OCI-LY7 (cell line): ENCODE measurements around the gene TLL2. TPM values are rescaled to one million over a fixed set of nuclear protein-coding genes. Genes with fewer than 3 reads are reported as not detected.

Experiments used
- BruUV-seq: library from RNA; stranded (reverse); fragments of 400-500 nt; replicated peaks from 2 replicates; lab custom pipeline; 2021; lab: Mats Ljungman, UMichigan
- CTCF ChIA-PET: fragments of 300-600 bp; sonication (Branson Sonifier 250); formaldehyde crosslinking; loops from one replicate; lab custom pipeline; 2022; ENCODE audit warnings: antibody characterized with exemption; ENCODE audit not compliant: unreplicated experiment; lab: Charles Lee
- POLR2A ChIA-PET: fragments of 300-600 bp; sonication (Branson Sonifier 250); formaldehyde crosslinking; loops from one replicate; lab custom pipeline; 2022; ENCODE audit warnings: antibody characterized with exemption; lab: Charles Lee
- DNase-seq: peaks from one replicate; pipeline ENCODE4 v3.0.0-alpha.2; 2015; ENCODE audit warnings: low spot score
- H2AFZ ChIP-seq: fragments of 200-600 bp; sonication (generic), shearing (Covaris generic); 2 replicates; pipeline ENCODE4 v1.6.1; 2014; ENCODE audit warnings: mild to moderate bottlenecking, antibody characterized with exemption, low read length, moderate library complexity
- H3K27ac ChIP-seq: fragments of 200-600 bp; sonication (generic); 2 replicates; pipeline ENCODE4 v1.5.1; 2014; ENCODE audit warnings: mixed run types, low read depth, mild to moderate bottlenecking, moderate library complexity, low read length, inconsistent platforms; ENCODE audit not compliant: poor library complexity, severe bottlenecking
- H3K36me3 ChIP-seq: fragments of 200-600 bp; sonication (generic); 2 replicates; pipeline ENCODE4 v1.6.1; 2014; ENCODE audit warnings: mild to moderate bottlenecking, antibody characterized with exemption, low read length, moderate library complexity, mixed read lengths; ENCODE audit not compliant: insufficient read depth
- H3K4me1 ChIP-seq: fragments of 200-600 bp; sonication (generic); 2 replicates; pipeline ENCODE4 v1.5.1; 2014; ENCODE audit warnings: mild to moderate bottlenecking, low read length; ENCODE audit not compliant: insufficient read depth, poor library complexity, severe bottlenecking
- H3K4me2 ChIP-seq: fragments of 200-600 bp; sonication (generic); 2 replicates; pipeline ENCODE4 v1.6.1; 2014; ENCODE audit warnings: mild to moderate bottlenecking, low read length
- H3K4me3 ChIP-seq: fragments of 200-600 bp; sonication (generic); 2 replicates; pipeline ENCODE4 v1.5.1; 2014; ENCODE audit warnings: mild to moderate bottlenecking, low read depth, low read length; ENCODE audit not compliant: poor library complexity, severe bottlenecking
- H3K79me2 ChIP-seq: fragments of 200-600 bp; sonication (generic); 2 replicates; pipeline ENCODE4 v1.6.1; 2016; ENCODE audit warnings: low read depth, mild to moderate bottlenecking, low read length, moderate library complexity, mixed read lengths; ENCODE audit not compliant: insufficient read depth
- H3K9me2 ChIP-seq: fragments of 200-600 bp; sonication (generic); 2 replicates; pipeline ENCODE4 v1.6.1; 2016; ENCODE audit warnings: mild to moderate bottlenecking, low read length, mixed read lengths; ENCODE audit not compliant: insufficient read depth
- H3K9me3 ChIP-seq: fragments of 200-600 bp; sonication (generic); 2 replicates; pipeline ENCODE4 v1.6.1; 2014; ENCODE audit warnings: mild to moderate bottlenecking, mixed run types, low read length, mixed read lengths
- H4K20me1 ChIP-seq: fragments of 200-600 bp; sonication (generic); 2 replicates; pipeline ENCODE4 v1.6.1; 2014; ENCODE audit warnings: mild to moderate bottlenecking, antibody characterized with exemption, low read length, moderate library complexity, mixed read lengths; ENCODE audit not compliant: insufficient read depth
- EZH2phosphoT487 ChIP-seq: fragments of 200-600 bp; sonication (generic); IDR thresholded peaks from 2 replicates; pipeline ENCODE4 v1.6.1; 2018; ENCODE audit warnings: low read depth, borderline replicate concordance, mild to moderate bottlenecking, mixed run types, antibody characterized with exemption, low read length, moderate library complexity, mixed read lengths
- intact Hi-C: fragments of 100-400 bp; cut with micrococcal nuclease; formaldehyde crosslinking; loops from one replicate; pipeline ENCODE4 v1.10.0; 2022; ENCODE audit not compliant: unreplicated experiment
- total RNA-seq, 2 experiments: library from RNA; depleted of rRNA in 1 of 2; stranded (reverse); fragments of >200 nt in 1 of 2; shearing (Covaris generic) in 1 of 2; gene quantifications; 2 replicates each; pipeline ENCODE4 v1.2.3, GENCODE V29; 2014 to 2022
- TF ChIP-seq, protein P1 (sequence below): fragments of 200-600 bp; sonication (generic); conservative IDR thresholded peaks from 2 replicates; pipeline ENCODE4 v1.5.1; 2014; ENCODE audit warnings: mild to moderate bottlenecking, antibody characterized with exemption, low read length, moderate library complexity, mixed read lengths

TLL2 gene
- total RNA-seq, 2 experiments from 2014 or later: 0.97 to 1.1 TPM

DNA sequence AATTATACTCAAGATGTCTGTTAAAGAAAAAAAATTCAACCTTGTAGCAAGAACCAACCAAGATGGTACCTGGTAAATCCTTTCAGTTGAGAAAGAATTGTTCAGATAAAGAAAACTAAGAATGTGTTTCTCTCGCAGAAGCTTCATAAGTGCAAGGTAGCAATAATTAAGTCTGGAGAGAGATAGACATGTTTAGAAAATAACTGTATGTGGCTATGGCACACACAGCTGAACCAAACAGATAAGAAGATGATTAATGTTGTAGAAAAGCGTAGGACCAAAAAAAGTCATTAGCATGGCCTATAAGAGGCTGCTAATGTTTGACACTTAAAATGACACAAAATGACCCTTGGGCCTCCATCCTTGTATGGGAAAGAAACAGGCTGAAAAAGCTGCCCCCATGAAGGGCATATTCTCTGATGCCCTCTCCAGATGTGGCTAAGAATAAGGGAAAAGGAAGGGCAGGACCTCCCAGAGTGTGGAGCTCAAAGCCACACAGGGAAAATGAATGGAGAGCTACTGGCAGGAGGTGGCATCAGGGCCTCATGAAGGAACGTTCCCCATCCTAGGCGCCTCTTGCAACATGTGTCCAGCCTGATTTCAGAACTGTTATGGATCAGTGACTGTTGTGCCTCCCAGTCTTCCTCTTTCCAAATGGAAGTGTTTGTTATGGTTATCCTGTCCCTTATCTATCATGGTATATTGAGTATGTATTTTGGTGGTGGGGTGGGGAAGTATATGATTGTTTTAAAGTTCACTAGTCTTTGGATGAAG is 30.7 kb downstream of the TLL2 start:
- no peak for DNase-seq
- Histone ChIP-seq H2AFZ (no peak overlapping the region), H3K79me2 (no peaks in the 10 kb centered on the region), H3K9me2 (no peaks in the 10 kb centered on the region), H3K9me3 (no peaks in the 10 kb centered on the region), H3K27ac (no peak overlapping the region), H3K36me3 (no peaks in the 10 kb centered on the region), H4K20me1 (no peaks in the 10 kb centered on the region), H3K4me2 (no peak overlapping the region), H3K4me1 (no peaks in the 10 kb centered on the region), H3K4me3 (no peak overlapping the region)
- TF ChIP-seq, protein P1, sequence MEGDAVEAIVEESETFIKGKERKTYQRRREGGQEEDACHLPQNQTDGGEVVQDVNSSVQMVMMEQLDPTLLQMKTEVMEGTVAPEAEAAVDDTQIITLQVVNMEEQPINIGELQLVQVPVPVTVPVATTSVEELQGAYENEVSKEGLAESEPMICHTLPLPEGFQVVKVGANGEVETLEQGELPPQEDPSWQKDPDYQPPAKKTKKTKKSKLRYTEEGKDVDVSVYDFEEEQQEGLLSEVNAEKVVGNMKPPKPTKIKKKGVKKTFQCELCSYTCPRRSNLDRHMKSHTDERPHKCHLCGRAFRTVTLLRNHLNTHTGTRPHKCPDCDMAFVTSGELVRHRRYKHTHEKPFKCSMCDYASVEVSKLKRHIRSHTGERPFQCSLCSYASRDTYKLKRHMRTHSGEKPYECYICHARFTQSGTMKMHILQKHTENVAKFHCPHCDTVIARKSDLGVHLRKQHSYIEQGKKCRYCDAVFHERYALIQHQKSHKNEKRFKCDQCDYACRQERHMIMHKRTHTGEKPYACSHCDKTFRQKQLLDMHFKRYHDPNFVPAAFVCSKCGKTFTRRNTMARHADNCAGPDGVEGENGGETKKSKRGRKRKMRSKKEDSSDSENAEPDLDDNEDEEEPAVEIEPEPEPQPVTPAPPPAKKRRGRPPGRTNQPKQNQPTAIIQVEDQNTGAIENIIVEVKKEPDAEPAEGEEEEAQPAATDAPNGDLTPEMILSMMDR: no peak
- CTCF ChIA-PET: no interaction called here
- intact Hi-C loops: no loop called here
- BruUV-seq: no TSS peak
- POLR2A ChIA-PET: no interaction called here

DNA sequence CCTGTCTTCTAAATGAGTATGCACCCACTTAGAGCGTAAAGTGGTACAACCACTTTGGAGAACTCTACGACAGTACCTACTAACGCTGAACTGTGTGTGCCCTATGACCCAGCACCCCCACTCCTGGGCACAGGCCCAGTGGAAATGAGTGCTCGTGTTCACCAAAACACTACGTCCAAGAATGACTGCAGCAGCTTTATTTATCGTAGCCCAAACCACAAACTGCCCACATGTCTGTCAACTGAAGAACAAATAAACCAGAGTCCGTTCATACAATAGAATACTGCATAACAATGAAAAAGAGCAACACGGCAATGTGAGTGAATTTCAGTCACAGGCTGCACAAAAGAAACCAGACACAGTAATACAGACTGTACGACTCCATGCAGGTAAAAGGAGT is 35.4 kb downstream of the TLL2 start:
- ChIA-PET POLR2A (interaction anchor here (0.9 kb wide), 1 partner anchor 86 kb away, joined by 4 read pairs; no protein-coding TSS in a partner anchor), CTCF (no interaction called here)
- Histone ChIP-seq H3K4me2 (no peak overlapping the region), H4K20me1 (no peaks in the 10 kb centered on the region), H3K4me3 (no peak overlapping the region), H3K27ac (no peak overlapping the region), H2AFZ (no peak overlapping the region), H3K4me1 (no peaks in the 10 kb centered on the region), H3K9me3 (no peaks in the 10 kb centered on the region), H3K79me2 (no peaks in the 10 kb centered on the region), H3K36me3 (no peaks in the 10 kb centered on the region), H3K9me2 (no peaks in the 10 kb centered on the region)
- no peak for TF ChIP-seq EZH2phosphoT487
- TF ChIP-seq, protein P1: no peak
- intact Hi-C loops: no loop called here
- DNase-seq: no peak
- BruUV-seq: no TSS peak

DNA sequence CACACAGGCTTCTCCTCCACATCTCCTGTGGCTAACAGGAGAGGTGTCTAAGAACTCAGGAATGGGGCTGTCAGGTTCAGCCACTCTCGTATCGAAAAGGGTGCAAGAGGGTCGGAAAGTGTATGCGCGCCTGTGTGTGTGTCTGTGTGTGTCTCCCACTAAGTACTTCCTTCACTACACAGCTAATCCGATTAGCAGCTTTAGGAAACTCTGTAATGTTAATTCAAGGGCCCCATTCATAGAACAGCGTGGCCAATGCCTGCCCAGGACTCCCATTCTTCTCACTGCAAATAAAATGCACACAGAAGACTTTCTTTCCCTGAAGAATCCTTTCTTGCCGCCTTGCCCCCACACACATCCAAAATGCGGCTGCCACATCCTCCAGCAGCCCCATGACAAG is 39.9 kb downstream of the TLL2 start:
- H4K20me1 ChIP-seq: no peaks in the 10 kb centered on the region
- DNase-seq: no peak
- H3K27ac ChIP-seq: no peak overlapping the region
- no peaks in the 10 kb centered on the region for H3K9me3 ChIP-seq
- TF ChIP-seq, protein P1: no peak
- TF ChIP-seq EZH2phosphoT487: no peak
- no peaks in the 10 kb centered on the region for H3K79me2 ChIP-seq
- H3K4me1 ChIP-seq: no peaks in the 10 kb centered on the region
- ChIA-PET CTCF (no interaction called here), POLR2A (interaction anchor here (0.6 kb wide), 1 partner anchor 130 kb away, joined by 5 read pairs; no protein-coding TSS in a partner anchor)
- H3K4me2 ChIP-seq: no peak overlapping the region
- intact Hi-C loops: no loop called here
- no peak overlapping the region for H2AFZ ChIP-seq
- BruUV-seq: no TSS peak
- no peaks in the 10 kb centered on the region for H3K36me3 ChIP-seq
- no peaks in the 10 kb centered on the region for H3K9me2 ChIP-seq
- H3K4me3 ChIP-seq: no peak overlapping the region
